Measurements from ENCODE around the gene ARG2.
"Not testable (repeated sequence)": the region's sequence is repeated elsewhere in the genome, so short reads cannot be mapped to it uniquely, and the experiment has no call there.

Gene ARG2

GRCh38 chr14:67622675-67623074, 3.0 kb downstream of the ARG2 start:
- H3K4me1 ChIP-seq (ENCODE audit: control insufficient read depth, low read length): peaks cover 24% of the 10 kb centered on the region
- H4K20me1 ChIP-seq (ENCODE audit: control insufficient read depth, insufficient read depth, low read depth, low read length): no peaks in the 10 kb centered on the region
- TF ChIP-seq EZH2phosphoT487 (IDR thresholded peaks at IDR 0.05; ENCODE audit: borderline replicate concordance, low read length): no peak
- TF ChIP-seq, protein P1, sequence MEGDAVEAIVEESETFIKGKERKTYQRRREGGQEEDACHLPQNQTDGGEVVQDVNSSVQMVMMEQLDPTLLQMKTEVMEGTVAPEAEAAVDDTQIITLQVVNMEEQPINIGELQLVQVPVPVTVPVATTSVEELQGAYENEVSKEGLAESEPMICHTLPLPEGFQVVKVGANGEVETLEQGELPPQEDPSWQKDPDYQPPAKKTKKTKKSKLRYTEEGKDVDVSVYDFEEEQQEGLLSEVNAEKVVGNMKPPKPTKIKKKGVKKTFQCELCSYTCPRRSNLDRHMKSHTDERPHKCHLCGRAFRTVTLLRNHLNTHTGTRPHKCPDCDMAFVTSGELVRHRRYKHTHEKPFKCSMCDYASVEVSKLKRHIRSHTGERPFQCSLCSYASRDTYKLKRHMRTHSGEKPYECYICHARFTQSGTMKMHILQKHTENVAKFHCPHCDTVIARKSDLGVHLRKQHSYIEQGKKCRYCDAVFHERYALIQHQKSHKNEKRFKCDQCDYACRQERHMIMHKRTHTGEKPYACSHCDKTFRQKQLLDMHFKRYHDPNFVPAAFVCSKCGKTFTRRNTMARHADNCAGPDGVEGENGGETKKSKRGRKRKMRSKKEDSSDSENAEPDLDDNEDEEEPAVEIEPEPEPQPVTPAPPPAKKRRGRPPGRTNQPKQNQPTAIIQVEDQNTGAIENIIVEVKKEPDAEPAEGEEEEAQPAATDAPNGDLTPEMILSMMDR (IDR thresholded peaks at IDR 0.05; ENCODE audit: low read depth, low read length, poor library complexity, severe bottlenecking): no peak
- H3K27ac ChIP-seq (ENCODE audit: low read depth, low read length): no peak overlapping the region
- no peak overlapping the region for H3K4me3 ChIP-seq (ENCODE audit: low read length)
- H3K79me2 ChIP-seq (ENCODE audit: control insufficient read depth, low read length): no peaks in the 10 kb centered on the region
- no peaks in the 10 kb centered on the region for H3K9me3 ChIP-seq (ENCODE audit: control insufficient read depth, insufficient read depth, low read length)
- H3K9me2 ChIP-seq (replicated peaks; ENCODE audit: control insufficient read depth, low read length): no peaks in the 10 kb centered on the region
- H3K27me3 ChIP-seq (ENCODE audit: control insufficient read depth, low read length): peaks cover 18% of the 10 kb centered on the region
- H3K36me3 ChIP-seq (ENCODE audit: control insufficient read depth, low read length): no peaks in the 10 kb centered on the region
- H3K4me2 ChIP-seq (ENCODE audit: low read length): no peak overlapping the region
- peaks cover 2% of the 10 kb centered on the region; the same call in 1 of the 2 replicates for H3F3A ChIP-seq (ENCODE audit: control insufficient read depth, insufficient read depth)

GRCh38 chr14:67623114-67623513, 3.4 kb downstream of the ARG2 start:
- Histone ChIP-seq H3K4me2 (ENCODE audit: low read length) (no peak overlapping the region), H3F3A (ENCODE audit: control insufficient read depth, insufficient read depth) (peaks cover 2% of the 10 kb centered on the region; the same call in 1 of the 2 replicates), H3K9me2 (replicated peaks; ENCODE audit: control insufficient read depth, low read length) (no peaks in the 10 kb centered on the region), H4K20me1 (ENCODE audit: control insufficient read depth, insufficient read depth, low read depth, low read length) (no peaks in the 10 kb centered on the region), H3K4me3 (ENCODE audit: low read length) (no peak overlapping the region), H3K36me3 (ENCODE audit: control insufficient read depth, low read length) (no peaks in the 10 kb centered on the region), H3K27ac (ENCODE audit: low read depth, low read length) (no peak overlapping the region), H3K9me3 (ENCODE audit: control insufficient read depth, insufficient read depth, low read length) (no peaks in the 10 kb centered on the region), H3K4me1 (ENCODE audit: control insufficient read depth, low read length) (peaks cover 24% of the 10 kb centered on the region), H3K27me3 (ENCODE audit: control insufficient read depth, low read length) (peaks cover 18% of the 10 kb centered on the region), H3K79me2 (ENCODE audit: control insufficient read depth, low read length) (no peaks in the 10 kb centered on the region)
- TF ChIP-seq EZH2phosphoT487 (IDR thresholded peaks at IDR 0.05; ENCODE audit: borderline replicate concordance, low read length): no peak
- TF ChIP-seq, protein P1 (IDR thresholded peaks at IDR 0.05; ENCODE audit: low read depth, low read length, poor library complexity, severe bottlenecking): no peak

DNA sequence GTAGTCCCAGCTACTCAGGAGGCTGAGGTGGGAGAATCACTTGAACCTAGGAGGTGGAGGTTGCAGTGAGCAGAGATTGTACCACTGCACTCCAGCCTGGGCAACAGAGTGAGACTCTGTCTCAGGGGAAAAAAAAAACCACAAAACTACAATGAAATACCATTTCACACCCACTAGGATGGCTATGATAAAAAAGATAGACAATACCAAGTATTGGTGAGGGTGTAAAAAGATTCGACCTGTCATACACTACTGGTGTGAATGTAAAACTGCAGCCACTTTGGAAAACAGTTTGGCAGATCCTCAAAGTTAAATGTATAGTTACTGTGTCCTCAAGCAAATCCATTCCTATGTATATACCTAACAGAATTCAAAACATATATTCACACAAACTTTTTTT, 6.4 kb downstream of the ARG2 start:
- H3K36me3 ChIP-seq (ENCODE audit: control insufficient read depth, low read length); H3K27me3 ChIP-seq (ENCODE audit: control insufficient read depth, low read length); H4K20me1 ChIP-seq (ENCODE audit: control insufficient read depth, insufficient read depth, low read depth, low read length); H3K9me3 ChIP-seq (ENCODE audit: control insufficient read depth, insufficient read depth, low read length); H3K4me3 ChIP-seq (ENCODE audit: low read length); H3K9me2 ChIP-seq (replicated peaks; ENCODE audit: control insufficient read depth, low read length); H3K79me2 ChIP-seq (ENCODE audit: control insufficient read depth, low read length); H3K27ac ChIP-seq (ENCODE audit: low read depth, low read length); H3F3A ChIP-seq (ENCODE audit: control insufficient read depth, insufficient read depth); H3K4me2 ChIP-seq (ENCODE audit: low read length); H3K4me1 ChIP-seq (ENCODE audit: control insufficient read depth, low read length): not testable (repeated sequence)

DNA sequence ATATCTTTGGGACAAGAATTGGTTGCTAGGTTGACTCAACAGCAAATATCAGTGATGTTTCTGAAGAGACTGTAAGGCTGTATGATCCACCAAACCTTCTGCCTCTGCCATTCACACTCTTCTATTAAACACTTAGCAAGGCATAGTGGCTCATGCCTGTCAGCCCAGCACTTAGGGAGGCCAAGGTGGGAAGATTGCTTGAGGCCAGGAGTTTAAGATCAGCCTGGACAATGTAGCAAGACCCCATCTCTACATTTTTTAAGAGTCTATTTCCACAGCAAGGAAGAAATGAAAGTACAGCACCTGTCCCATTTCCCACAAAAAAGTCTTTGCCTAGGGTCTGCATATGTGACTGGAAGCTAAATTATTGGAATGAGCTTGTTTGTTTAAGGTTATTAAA, 7.8 kb downstream of the ARG2 start:
- Histone ChIP-seq H3K27ac (ENCODE audit: low read depth, low read length) (no peak overlapping the region), H3K4me2 (ENCODE audit: low read length) (no peak overlapping the region), H3K79me2 (ENCODE audit: control insufficient read depth, low read length) (no peaks in the 10 kb centered on the region), H3K4me1 (ENCODE audit: control insufficient read depth, low read length) (peaks cover 4% of the 10 kb centered on the region), H3K9me2 (replicated peaks; ENCODE audit: control insufficient read depth, low read length) (no peaks in the 10 kb centered on the region), H3K36me3 (ENCODE audit: control insufficient read depth, low read length) (no peaks in the 10 kb centered on the region), H3K4me3 (ENCODE audit: low read length) (no peak overlapping the region), H4K20me1 (ENCODE audit: control insufficient read depth, insufficient read depth, low read depth, low read length) (no peaks in the 10 kb centered on the region), H3F3A (ENCODE audit: control insufficient read depth, insufficient read depth) (no peaks in the 10 kb centered on the region), H3K27me3 (ENCODE audit: control insufficient read depth, low read length) (0 out of 2 replicates have a peak, but pooled peaks cover 2% of the 10 kb centered on the region), H3K9me3 (ENCODE audit: control insufficient read depth, insufficient read depth, low read length) (no peaks in the 10 kb centered on the region)
- TF ChIP-seq, protein P1 (IDR thresholded peaks at IDR 0.05; ENCODE audit: low read depth, low read length, poor library complexity, severe bottlenecking): no peak
- no peak for TF ChIP-seq EZH2phosphoT487 (IDR thresholded peaks at IDR 0.05; ENCODE audit: borderline replicate concordance, low read length)
